NCI-H2081 treated with DMSO at 0.1 percent for 48 hours (cell line): Measurements from ENCODE around the gene LNPEP.

Experiments used
- DNase-seq: peaks from one replicate; lab custom pipeline; 2025; lab: John Stamatoyannopoulos, UW

LNPEP gene

DNA sequence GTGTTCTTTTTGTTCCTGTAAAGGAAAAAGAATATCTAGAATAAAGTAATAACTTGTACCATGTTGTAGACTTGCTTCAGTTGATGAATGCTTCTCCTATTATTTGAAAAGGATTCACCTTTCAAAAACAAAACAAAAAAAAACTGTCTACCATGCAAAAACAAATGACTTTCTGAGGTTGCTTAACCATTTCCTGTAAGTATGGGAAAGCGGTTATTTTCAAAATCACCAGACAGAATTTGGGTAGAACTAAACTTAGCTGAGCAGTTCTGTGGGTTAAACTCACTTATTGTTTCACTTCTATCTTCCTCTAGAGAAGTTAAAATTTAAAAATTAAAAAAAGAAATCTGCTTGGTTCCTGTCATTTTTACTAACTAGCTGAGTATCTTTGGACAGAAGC, 25.2 kb downstream of the LNPEP start:
- DNase-seq: no peak

DNA sequence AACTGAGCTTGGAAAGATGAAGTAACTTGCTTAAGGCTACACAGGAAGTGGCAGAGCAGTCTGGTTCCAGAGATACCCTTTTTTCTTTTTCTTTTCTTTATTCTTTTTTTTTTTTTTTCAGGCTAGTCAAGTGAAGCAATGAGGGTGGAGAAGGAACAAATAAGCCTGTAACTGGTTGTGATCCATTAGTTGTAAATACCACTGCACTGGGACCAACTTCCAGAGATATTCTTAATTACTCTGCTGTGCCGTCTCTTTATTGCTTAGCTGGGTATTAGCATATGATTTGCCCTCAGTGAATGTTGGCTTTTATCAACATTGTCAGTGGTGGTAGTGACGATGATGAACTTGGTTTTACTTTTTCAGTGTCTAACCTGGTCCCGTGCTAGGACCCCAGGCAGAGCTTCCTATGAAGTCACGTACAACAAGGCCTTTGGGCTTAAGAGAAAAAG, 26.7 kb downstream of the LNPEP start:
- DNase-seq: no peak

DNA sequence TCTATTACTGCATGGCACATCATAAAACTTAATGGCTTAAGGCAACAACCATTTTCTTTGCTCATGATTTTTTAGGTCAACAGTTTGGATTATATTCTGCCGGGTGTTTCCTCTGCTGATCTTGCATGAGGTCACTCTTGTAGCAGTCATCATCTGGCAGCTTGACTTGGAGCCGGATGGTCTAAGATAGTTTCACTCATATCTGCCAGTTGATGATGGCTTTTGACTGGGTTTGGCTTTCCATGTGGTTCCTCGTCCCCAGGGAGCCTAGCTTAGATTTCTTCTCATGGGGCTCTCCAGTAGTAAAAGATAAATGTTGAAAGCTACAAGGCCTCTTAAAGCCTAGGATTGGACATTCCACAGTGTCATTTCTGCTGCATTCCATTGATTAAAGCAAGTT, 27.4 kb downstream of the LNPEP start:
- no peak for DNase-seq

DNA sequence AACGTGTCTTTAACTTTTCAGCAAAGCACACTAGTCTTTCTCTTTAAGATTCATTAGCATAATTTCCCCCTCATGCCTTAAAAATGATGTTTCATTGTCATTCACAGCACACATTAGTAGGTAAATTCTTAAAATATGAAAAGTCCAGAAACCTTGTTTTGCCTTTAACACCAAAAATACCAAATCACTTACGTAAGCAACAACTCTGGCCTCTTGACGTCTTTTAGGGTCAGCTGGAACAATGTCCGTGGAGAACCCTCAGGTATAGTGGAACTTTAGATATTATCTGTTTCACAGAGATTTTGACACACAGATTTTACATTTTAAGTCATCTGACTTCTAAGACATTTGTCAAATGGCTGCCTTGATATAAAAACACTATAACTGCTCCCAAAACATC, 30.9 kb downstream of the LNPEP start:
- no peak for DNase-seq

DNA sequence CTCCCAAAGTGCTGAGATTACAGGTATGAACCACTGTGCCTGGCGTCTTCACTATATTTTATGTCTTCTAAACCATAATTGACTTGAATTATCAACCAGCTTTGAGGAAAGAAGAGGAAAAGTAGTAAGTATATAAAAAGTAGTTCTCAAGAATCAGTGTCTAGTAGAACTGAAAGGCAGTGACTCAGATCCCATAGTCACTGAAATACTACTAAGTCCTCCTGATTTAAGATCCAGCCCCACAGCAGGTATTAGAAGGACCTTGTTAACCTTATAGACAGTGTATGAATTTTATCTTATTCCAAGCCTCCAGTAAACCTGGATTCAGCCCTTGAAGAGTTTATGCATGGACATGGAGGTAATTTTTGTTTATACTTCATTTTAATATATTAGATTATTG, 31.5 kb downstream of the LNPEP start:
- no peak for DNase-seq

DNA sequence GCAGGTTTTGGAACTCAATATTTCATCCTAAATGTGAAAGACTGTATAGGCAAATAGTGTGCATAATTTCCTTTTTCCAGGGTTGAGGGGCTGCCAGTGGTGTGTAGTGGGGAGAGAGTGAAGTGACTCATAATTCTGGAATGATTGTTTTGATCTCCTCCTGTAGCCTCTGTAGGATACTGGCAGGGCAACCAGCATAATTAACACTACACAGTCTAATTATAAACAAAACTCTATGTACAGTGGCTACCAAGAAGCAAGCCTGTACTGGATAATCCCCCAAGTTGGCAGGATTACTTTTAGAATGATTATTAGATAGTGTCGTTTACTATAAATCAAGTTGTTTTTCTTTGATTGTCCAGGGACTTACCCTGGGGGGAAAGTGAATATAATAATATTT, 32.2 kb downstream of the LNPEP start:
- no peak for DNase-seq

DNA sequence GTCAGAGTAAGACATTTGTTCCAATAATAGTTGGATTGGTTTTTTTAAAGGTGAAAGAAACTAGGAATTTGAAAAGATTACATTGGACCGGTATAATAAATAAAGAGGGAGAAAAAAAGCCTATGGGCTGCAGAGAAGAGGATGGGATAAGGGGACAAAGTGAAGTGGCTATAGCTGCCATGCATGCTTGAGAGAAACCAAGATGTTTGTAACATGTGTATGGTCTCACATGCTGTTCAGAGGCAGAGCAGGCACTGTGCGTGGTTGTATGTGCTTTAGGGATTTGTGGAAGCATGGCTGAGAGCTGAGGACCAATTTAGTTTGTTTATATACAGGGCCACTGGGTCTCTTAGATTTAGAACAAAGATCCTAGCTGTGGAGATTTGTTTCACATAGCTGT, 32.7 kb downstream of the LNPEP start:
- DNase-seq: no peak

DNA sequence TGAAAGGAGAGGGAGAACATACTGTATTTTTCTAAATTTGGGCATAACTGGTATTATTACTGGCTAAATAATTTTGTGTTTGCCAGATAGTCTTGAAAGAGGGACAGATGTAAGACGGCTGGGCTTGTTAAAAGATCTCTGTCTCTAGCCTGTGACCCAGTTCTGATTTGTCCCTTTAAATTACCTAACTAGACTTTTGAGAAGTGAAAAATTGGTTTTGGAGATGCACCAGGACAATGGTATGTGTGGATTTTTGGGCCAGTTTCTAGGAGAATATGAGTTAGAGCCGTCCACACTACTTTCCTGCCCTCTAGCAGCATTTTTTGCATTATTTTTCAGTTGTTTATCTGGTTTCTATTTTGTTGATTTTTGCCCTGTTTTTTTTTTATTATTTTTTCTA, 33.5 kb downstream of the LNPEP start:
- no peak for DNase-seq

DNA sequence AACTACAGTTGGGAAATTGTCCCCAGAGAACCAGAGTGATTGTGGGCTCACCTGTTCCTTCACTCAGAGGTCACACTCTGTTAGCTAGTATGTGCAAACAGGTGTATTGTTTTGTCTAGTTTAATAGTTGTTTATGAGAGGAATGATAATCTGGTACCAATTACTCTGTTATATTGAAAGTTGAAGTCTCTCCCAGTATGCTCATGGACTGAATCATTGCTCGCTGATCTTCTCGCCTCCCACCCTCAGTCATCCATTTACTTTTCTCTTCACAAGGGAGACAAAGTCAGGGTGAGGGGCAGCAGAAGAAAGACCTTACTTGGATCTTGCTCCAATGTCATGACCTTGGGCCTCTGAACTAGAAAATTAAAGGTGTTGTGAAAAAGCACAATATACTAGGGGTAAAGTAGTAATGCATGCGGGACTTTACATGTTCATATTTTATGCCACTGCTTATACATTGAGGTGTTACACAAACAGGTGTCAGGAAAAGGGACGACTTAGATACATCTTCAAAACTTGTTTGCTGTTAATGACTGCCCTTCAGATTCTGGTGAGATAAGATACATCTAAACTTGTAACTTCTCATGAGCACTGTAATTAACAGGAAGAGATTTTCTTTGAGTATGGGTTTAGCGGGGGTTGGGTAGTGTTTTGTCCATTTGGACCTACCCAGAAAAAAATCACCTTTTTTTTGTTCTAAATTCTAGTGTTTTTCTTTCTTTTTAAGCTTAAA, 36.9 kb downstream of the LNPEP start:
- no peak for DNase-seq

DNA sequence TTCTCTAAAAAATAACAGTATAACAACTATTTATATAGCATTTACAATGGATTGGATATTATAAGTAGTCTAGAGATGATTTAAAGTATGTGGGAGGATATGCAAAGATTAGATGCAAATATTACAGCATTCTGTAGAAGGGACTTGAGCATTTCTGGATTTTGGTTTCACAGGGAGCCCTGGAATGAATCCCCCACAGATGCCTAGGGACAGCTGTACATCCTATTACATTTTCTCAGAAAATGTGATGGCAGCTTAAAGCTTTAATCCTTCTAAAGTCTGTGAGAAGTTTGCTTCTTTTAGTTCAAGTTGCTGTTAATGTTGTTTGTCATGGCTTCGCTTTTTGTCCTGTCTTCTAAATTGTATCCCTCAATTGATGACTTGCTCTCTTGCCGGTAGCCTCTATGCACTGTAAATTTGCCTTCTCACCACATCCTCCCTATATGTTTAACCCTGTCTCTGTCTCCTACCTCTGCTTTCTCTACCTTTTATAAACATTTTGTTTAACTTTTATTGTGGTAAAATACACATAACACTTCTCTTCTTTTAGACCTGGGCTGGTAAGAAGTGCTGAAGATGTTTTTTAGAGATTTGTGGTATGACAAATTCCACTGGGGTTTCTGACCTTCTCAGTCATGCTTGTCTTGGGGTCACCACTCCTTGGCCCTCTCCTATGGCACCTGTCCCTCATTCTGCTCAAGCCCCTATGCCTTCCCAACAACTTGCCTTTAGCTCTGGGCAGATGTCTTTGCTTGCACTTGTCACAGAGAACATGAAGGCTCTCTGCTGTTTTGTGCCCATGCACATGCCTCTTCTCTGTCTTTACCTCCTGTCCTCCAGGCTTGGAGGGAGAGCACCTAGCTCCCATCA, 37.9 kb downstream of the LNPEP start:
- DNase-seq: no peak

DNA sequence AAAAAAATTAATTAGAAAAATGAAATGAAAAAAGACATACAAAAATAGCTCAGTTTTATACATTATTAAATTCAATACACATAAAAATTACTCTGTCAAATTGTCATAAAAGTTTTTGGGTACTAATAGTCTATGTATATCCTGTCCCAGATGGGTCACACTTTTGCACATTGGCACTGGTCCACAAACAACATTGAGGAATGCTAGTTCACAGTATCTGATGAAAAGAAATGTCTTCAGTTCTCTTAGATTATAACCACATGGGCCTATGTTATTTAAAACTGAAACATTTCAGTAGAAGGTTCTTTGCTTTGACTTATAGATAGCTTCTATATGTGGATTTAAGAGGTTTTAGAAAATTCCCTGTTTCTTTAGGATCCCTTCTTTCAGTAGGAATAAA, 39.8 kb downstream of the LNPEP start:
- no peak for DNase-seq

DNA sequence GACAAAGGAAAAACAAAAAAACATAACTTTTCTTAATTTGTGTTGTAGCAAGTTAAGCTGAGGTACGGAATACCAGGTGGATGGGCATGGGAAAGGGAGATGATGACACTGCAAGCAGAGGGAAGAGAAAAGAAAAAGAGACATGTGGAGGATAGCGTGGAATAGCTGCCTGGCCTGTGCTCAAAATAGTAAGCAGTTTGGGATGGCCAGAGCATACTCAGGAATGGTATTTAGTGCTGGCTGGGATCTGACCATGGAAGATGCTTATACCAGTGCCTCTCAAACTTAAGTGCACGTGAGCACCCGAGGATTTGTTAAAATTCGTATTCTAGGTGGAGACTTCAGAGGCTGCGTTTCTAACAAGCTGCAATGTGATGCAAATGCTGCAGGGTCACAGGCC, 41.3 kb downstream of the LNPEP start:
- no peak for DNase-seq

DNA sequence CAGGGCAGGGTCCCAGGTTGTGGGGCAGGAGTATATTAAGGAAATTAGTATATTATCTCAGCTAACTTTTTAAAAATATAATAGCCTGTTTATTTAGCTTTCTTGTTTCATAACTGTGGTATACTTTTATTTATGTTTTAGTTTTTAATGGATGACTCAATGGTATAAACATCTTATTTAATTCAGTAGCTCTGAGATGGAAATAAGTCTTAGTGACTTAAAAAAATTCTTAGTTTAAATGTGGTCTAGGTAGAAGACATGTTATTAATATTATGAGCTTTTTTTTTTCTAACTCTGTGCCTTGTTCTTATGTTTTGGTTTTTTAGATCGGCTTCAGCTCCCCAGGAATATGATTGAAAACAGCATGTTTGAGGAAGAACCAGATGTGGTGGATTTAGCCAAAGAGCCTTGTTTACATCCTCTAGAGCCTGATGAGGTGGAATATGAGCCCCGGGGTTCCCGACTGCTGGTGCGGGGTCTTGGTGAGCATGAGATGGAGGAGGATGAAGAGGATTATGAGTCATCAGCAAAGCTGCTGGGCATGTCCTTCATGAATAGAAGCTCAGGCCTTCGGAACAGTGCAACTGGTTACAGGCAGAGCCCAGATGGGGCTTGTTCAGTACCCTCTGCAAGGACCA, 43.1 kb downstream of the LNPEP start:
- DNase-seq: no peak

DNA sequence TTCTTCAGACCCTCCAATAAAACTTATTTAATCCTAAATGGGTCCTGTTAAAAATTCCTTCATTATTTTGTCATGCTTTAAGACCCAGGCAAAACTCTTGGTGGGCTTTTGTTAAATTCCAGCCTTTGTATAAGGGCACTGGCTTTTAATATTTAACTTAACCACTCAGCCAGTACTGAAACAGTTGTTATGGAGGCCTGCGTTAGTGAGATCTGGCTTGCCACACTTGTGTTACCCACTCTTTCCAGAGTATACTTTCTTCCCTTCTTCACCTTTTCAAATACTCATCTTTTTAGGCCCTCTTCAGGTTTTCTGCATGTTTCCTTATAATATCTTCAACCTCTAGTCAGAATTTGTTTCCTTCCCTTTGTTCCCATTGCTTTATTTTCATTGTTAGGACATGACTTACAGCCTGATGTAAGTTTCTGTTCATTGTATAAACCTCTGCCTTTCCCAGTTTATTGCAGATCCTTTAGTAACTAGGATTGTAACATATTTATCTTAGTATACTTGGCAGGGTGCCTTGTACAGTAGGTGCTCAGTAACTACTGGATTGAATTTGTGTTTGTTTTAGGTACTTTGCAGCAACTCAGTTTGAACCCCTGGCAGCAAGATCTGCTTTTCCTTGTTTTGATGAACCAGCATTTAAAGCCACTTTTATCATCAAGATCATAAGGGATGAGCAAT, 48.8 kb downstream of the LNPEP start:
- DNase-seq: no peak

DNA sequence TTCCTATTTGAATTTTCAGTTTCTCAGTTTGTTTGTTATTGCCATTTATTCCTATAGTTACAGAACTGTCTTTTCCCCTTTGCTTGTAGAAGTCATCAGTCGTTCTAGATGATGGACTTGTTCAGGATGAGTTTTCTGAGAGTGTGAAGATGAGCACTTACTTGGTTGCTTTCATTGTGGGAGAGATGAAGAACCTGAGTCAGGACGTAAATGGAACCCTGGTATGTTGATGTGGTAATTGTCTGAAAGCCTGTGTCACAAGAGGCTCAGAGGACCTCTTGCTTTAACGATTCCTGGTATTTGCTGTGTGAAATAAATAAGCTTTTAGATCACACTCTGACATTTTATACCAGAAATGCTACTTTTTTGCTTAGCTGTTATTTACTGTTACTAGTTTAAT, 50.6 kb downstream of the LNPEP start:
- no peak for DNase-seq

DNA sequence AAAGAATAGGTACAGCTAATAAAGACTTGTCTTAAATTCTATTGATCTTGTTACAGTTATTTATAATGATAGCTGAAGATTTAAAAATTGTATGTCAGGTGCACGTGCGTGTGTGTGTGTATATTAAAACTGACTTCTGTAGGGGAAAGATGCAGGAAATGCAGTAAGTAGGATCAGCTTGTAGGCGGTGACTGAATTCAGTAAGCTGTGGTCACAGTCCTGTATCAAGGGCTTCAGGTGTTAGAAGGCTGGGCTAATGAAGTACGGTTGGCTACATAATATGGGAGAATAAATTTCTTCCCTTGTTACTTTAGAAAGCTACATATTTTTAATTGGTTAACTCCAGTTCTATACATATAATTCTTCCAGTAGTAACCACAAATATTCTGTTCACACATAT, 54.2 kb downstream of the LNPEP start:
- no peak for DNase-seq

DNA sequence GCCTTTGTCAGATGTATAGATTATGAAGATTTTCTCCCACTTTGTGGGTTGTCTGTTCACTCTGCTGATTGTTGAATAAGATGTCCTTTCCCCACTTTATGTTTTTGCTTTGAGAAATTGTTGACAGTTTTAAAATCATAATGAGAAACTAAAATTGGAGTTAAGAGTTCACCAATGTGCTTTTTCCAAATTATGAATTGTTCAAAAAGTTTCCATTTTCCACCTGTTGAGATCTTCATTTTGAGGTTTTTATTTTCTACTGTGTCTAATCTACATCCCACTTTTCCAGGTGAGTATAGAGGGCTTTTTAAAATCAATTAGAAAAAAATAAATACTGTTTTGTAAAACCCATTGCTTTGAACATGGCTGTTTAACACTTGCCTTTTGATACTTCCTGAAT, 55.8 kb downstream of the LNPEP start:
- no peak for DNase-seq

DNA sequence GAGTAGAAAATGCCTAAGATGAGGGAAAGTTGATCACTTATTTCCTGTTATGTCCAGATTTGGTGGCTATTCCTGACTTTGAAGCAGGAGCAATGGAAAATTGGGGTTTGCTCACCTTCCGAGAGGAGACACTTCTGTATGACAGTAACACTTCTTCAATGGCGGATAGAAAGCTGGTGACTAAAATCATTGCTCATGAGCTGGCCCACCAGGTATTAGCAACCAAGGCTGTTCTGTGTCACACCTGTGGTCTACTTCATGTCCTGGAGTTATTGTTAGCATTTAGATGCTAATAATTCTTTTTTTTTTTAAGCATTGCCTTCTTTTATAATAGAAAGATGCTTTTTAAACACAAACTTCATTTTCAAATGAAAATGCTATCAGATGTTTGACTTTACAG, 57.9 kb downstream of the LNPEP start:
- DNase-seq: no peak

DNA sequence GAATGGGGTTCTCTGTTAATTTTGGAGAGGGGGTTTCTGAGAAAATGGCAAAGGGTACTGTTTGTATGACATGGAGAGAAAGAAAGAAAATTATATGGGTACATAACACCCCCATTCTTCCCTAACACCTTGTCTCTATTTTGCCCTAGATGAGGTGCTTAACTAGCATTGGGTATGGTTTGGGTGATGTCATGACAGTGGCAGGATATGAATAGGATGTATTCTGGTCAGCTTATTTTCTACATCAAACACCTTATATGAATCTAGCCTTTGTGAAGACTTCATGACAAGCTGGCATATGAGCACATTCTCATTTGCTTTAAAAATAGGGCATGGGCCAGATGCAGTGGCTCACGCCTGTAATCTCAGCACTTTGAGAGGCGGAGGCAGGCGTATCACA, 58.6 kb downstream of the LNPEP start:
- DNase-seq: no peak

DNA sequence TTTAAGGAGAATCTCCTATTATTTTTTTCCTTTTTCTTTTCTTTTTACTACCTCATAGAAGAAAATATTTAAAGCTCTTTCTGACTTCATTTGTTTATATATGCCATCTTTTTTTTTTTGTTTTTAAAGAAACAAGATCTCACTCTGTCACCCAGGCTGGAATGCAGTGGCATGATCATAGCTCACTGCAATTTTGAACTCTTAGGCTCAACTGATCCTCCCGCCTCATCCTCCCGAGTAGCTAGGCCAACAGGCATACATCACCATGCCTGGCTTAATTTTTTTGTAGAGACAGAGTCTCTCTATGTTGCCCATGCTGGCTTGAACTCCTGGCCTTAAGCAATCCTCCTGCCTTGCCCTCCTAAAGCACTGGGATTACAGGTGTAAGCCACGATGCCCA, 59.5 kb downstream of the LNPEP start:
- DNase-seq: no peak

DNA sequence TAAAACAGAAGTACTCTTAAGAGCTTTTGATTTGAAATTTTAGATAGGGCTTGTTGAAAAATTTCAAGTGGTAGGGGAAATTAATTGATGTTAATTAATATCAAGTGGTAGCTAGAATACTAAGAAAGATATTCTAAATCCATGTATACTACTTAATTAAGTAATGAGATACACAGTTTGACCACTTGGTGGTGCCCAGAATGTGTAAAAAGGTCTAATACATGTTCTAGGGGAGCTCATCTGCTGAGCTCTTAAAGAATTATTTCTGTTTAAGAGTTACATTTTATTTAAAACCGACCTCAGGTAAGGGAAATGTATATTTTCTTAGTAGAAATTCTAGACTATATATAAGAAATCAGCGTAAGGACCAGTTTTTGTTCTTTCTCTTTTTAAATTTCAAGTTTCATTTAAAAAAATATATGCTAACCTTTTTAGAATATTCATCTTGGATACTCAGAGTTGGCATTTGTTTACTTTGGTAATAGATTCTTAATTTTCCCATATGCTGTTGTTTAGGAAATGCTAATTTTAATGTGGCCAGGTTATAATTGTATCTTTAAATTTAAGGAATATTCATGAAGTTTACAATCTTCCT, 61.5 kb downstream of the LNPEP start:
- no peak for DNase-seq

DNA sequence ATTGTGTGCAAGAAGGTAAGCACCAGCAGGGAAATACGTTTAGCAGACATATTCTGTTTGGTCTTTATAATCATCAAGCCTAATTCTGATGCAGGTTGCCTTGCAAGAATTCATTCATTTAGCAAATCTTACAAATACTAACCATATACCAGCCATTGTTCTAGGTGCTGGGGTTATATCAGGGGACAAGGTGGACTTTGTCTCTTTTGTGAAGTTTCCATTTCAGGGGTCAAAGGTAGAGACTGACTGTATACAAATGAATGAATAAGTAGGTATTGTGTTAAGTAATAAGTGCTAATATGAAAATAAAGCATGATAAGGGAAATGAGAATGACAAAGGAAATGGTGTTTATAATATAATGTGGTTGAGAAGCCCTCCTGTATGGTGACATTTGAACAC, 64.0 kb downstream of the LNPEP start:
- DNase-seq: no peak
